Measurements from ENCODE around the gene UCHL5.

- TF ChIP-seq POLR2AphosphoS5 (IDR thresholded peaks at IDR 0.05; ENCODE audit: insufficient read depth, low read depth, low read length) (no peak), CTCF (IDR thresholded peaks at IDR 0.05; ENCODE audit: extremely low read depth in 1 of 2, insufficient read depth in 1 of 2, low read depth in 1 of 2, low read length in 2 of 2) (no peak), MAX (IDR thresholded peaks at IDR 0.05; ENCODE audit: insufficient read depth, insufficient read length) (no peak)
These were observed 78.3 kb downstream of the UCHL5 start for GRCh38 chr1:192980856-192981255.

Data from endothelial cell of umbilical vein (primary cell).